GM23338 (cell line): ENCODE measurements around the gene ROR1. TPM values are rescaled to one million over a fixed set of nuclear protein-coding genes. Genes with fewer than 3 reads are reported as not detected.

Experiments used
- ATAC-seq: fragments of 200-7000 bp; cut with Tn5 transposase; 3 replicates; pipeline ENCODE4 v1.9.1; 2020
- DNase-seq: peaks from one replicate; pipeline ENCODE4 v3.0.0-alpha.2; 2015; ENCODE audit warnings: low spot score
- H2AFZ ChIP-seq: fragments of 200-600 bp; sonication (generic); 2 replicates; pipeline ENCODE4 v1.8.0; 2016; ENCODE audit warnings: antibody characterized with exemption, mild to moderate bottlenecking, moderate library complexity
- H3F3A ChIP-seq: fragments of 200-600 bp; sonication (generic); replicated peaks from 2 replicates; pipeline ENCODE4 v1.8.0; 2017; ENCODE audit warnings: antibody characterized with exemption, mixed run types, low read depth
- H3K27ac ChIP-seq: fragments of 200-600 bp; sonication (generic); 2 replicates; pipeline ENCODE4 v1.6.1; 2016; ENCODE audit warnings: low read depth
- H3K27me3 ChIP-seq: fragments of 200-600 bp; sonication (generic); 2 replicates; pipeline ENCODE4 v1.8.0; 2016; ENCODE audit warnings: mild to moderate bottlenecking, mixed run types, moderate library complexity; ENCODE audit not compliant: insufficient read depth
- H3K36me3 ChIP-seq: fragments of 200-600 bp; sonication (generic); 2 replicates; pipeline ENCODE4 v1.8.0; 2016; ENCODE audit warnings: mild to moderate bottlenecking; ENCODE audit not compliant: insufficient read depth
- H3K4me1 ChIP-seq: fragments of 200-600 bp; sonication (generic); 2 replicates; pipeline ENCODE4 v1.8.0; 2016; ENCODE audit warnings: mild to moderate bottlenecking, moderate library complexity; ENCODE audit not compliant: insufficient read depth
- H3K4me2 ChIP-seq: fragments of 200-600 bp; sonication (generic); 2 replicates; pipeline ENCODE4 v1.7.1; 2017; ENCODE audit warnings: mixed run types
- H3K4me3 ChIP-seq: fragments of 200-600 bp; sonication (generic); 2 replicates; pipeline ENCODE4 v1.6.1; 2016; ENCODE audit warnings: mixed run types
- H3K79me2 ChIP-seq: fragments of 200-600 bp; sonication (generic); replicated peaks from 2 replicates; pipeline ENCODE4 v1.8.0; 2017; ENCODE audit warnings: mild to moderate bottlenecking; ENCODE audit not compliant: insufficient read depth
- H3K9me2 ChIP-seq: fragments of 200-600 bp; sonication (generic); 2 replicates; pipeline ENCODE4 v1.8.0; 2017; ENCODE audit not compliant: insufficient read depth
- H4K20me1 ChIP-seq: fragments of 200-600 bp; sonication (generic); replicated peaks from 2 replicates; pipeline ENCODE4 v1.8.0; 2017; ENCODE audit warnings: mild to moderate bottlenecking; ENCODE audit not compliant: insufficient read depth
- H3K27ac Mint-ChIP-seq: 2 replicates; pipeline ENCODE4 v1.8.0; 2020; ENCODE audit warnings: inconsistent platforms, mild to moderate bottlenecking, moderate library complexity, mixed read lengths
- H3K27me3 Mint-ChIP-seq: 3 replicates; pipeline ENCODE4 v1.8.0; 2022; ENCODE audit warnings: low read depth, mild to moderate bottlenecking, moderate library complexity, mixed read lengths, inconsistent platforms; ENCODE audit not compliant: insufficient read depth, poor library complexity
- H3K36me3 Mint-ChIP-seq: 3 replicates; pipeline ENCODE4 v1.8.0; 2021; ENCODE audit warnings: low read depth, mild to moderate bottlenecking, inconsistent platforms, moderate library complexity, mixed read lengths
- H3K4me1 Mint-ChIP-seq: 3 replicates; pipeline ENCODE4 v1.8.0; 2020; ENCODE audit warnings: mild to moderate bottlenecking, inconsistent platforms, mixed read lengths
- H3K4me3 Mint-ChIP-seq: 3 replicates; pipeline ENCODE4 v1.8.0; 2021; ENCODE audit warnings: moderate library complexity, mild to moderate bottlenecking, inconsistent platforms, mixed read lengths
- H3K9me3 Mint-ChIP-seq: 3 replicates; pipeline ENCODE4 v1.8.0; 2020; ENCODE audit warnings: moderate library complexity, mild to moderate bottlenecking, inconsistent platforms, mixed read lengths
- CREB1 ChIP-seq: fragments of 250-450 bp; sonication (Bioruptor Pico); IDR thresholded peaks from 2 replicates; pipeline ENCODE4 v1.5.0; 2020; ENCODE audit warnings: low read depth, mild to moderate bottlenecking, moderate library complexity
- ETS1 ChIP-seq: IDR thresholded peaks from 2 replicates; pipeline ENCODE4 v1.6.1; 2016; ENCODE audit warnings: antibody characterized with exemption
- EZH2 ChIP-seq: fragments of 200-600 bp; sonication (generic); IDR thresholded peaks from one replicate; pipeline ENCODE4 v1.8.0; 2017; ENCODE audit warnings: antibody characterized with exemption, mild to moderate bottlenecking, low read depth; ENCODE audit not compliant: unreplicated experiment
- EZH2phosphoT487 ChIP-seq: fragments of 200-600 bp; sonication (generic); IDR thresholded peaks from one replicate; pipeline ENCODE4 v1.8.1; 2018; ENCODE audit warnings: antibody characterized with exemption; ENCODE audit not compliant: unreplicated experiment
- NANOG ChIP-seq: IDR thresholded peaks from 2 replicates; pipeline ENCODE4 v1.6.1; 2016; ENCODE audit warnings: antibody characterized with exemption, borderline replicate concordance
- POLR2AphosphoS5 ChIP-seq: IDR thresholded peaks from 2 replicates; pipeline ENCODE4 v1.6.1; 2016; ENCODE audit warnings: antibody characterized with exemption, low read depth
- STAT1 ChIP-seq: IDR thresholded peaks from one replicate; pipeline ENCODE4 v1.6.1; 2016; ENCODE audit warnings: antibody characterized with exemption; ENCODE audit not compliant: unreplicated experiment
- ZNF114 ChIP-seq: fragments of 250-450 bp; sonication (Bioruptor Pico); IDR thresholded peaks from 2 replicates; pipeline ENCODE4 v1.5.0; 2020; ENCODE audit warnings: mild to moderate bottlenecking, moderate library complexity
- ZNF331 ChIP-seq: fragments of 250-450 bp; sonication (Bioruptor Pico); IDR thresholded peaks from 2 replicates; pipeline ENCODE4 v1.5.0; 2020; ENCODE audit warnings: low read depth, mild to moderate bottlenecking, moderate library complexity
- polyA plus RNA-seq: library from polyadenylated mRNA; unstranded; fragments of >200 nt; fragmentation: Nextera tagmentation; extraction: Ambion mirVana; gene quantifications from 2 replicates; pipeline ENCODE4 v1.2.1, GENCODE V29; 2016
- total RNA-seq: library from RNA; depleted of rRNA; stranded (reverse); fragments of >200 nt; shearing (Covaris generic); gene quantifications from 2 replicates; pipeline ENCODE4 v1.2.3, GENCODE V29; 2014
- TF ChIP-seq, protein P1 (sequence below): fragments of 250-450 bp; sonication (Bioruptor Pico); IDR thresholded peaks from 2 replicates; pipeline ENCODE4 v1.5.0; 2020; ENCODE audit warnings: mild to moderate bottlenecking, moderate library complexity
- TF ChIP-seq, protein P2 (sequence below), 2 experiments: fragments of 200-600 bp in 1 of 2; sonication (generic) in 1 of 2; conservative IDR thresholded peaks; 2 replicates each; pipeline versions ENCODE4 v1.5.1 to v1.6.1; 2016 to 2017; ENCODE audit warnings: antibody characterized with exemption in 2 of 2, low read depth in 2 of 2, mild to moderate bottlenecking in 2 of 2, moderate library complexity in 1 of 2

ROR1 gene
- total and polyA plus RNA-seq, 2 experiments from 2014 or later = 59.7 to 96.0 TPM

DNA sequence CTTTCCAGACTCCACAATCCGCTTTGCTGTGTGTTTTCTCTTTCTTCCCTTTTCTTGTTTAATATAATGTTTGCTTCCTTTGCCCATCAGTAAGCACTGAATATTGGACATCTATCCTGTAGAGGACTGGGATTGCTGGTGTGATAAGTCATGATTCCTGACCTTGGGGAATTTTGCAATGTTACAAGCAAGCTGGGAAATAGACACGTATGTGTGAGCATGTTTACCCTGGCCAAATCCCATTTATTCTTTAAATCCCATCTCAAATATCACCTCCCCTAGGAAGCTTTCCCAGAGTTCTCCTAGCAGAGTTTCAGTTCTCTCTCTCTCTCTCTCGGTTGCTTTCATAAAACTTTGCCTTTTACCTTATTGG, 155.3 kb downstream of the ROR1 start:
- H3K4me1 ChIP-seq = peaks cover 28% of the 10 kb centered on the region
- Mint-ChIP-seq H3K9me3 (peaks cover 4% of the 10 kb centered on the region; the same call in 2 of the 3 replicates), H3K36me3 (peaks cover 4% of the 10 kb centered on the region; the same call in 2 of the 3 replicates), H3K4me1 (peaks cover 36% of the 10 kb centered on the region), H3K4me3 (no peak overlapping the region), H3K27me3 (peaks cover 6% of the 10 kb centered on the region), H3K27ac (no peak overlapping the region)
- DNase-seq (no peak), ATAC-seq (no peak)
- H2AFZ ChIP-seq = no peak overlapping the region
- no peak for TF ChIP-seq ZNF114
- no peak for TF ChIP-seq EZH2
- no peak for TF ChIP-seq ZNF331
- TF ChIP-seq POLR2AphosphoS5 = no peak
- TF ChIP-seq, protein P1, sequence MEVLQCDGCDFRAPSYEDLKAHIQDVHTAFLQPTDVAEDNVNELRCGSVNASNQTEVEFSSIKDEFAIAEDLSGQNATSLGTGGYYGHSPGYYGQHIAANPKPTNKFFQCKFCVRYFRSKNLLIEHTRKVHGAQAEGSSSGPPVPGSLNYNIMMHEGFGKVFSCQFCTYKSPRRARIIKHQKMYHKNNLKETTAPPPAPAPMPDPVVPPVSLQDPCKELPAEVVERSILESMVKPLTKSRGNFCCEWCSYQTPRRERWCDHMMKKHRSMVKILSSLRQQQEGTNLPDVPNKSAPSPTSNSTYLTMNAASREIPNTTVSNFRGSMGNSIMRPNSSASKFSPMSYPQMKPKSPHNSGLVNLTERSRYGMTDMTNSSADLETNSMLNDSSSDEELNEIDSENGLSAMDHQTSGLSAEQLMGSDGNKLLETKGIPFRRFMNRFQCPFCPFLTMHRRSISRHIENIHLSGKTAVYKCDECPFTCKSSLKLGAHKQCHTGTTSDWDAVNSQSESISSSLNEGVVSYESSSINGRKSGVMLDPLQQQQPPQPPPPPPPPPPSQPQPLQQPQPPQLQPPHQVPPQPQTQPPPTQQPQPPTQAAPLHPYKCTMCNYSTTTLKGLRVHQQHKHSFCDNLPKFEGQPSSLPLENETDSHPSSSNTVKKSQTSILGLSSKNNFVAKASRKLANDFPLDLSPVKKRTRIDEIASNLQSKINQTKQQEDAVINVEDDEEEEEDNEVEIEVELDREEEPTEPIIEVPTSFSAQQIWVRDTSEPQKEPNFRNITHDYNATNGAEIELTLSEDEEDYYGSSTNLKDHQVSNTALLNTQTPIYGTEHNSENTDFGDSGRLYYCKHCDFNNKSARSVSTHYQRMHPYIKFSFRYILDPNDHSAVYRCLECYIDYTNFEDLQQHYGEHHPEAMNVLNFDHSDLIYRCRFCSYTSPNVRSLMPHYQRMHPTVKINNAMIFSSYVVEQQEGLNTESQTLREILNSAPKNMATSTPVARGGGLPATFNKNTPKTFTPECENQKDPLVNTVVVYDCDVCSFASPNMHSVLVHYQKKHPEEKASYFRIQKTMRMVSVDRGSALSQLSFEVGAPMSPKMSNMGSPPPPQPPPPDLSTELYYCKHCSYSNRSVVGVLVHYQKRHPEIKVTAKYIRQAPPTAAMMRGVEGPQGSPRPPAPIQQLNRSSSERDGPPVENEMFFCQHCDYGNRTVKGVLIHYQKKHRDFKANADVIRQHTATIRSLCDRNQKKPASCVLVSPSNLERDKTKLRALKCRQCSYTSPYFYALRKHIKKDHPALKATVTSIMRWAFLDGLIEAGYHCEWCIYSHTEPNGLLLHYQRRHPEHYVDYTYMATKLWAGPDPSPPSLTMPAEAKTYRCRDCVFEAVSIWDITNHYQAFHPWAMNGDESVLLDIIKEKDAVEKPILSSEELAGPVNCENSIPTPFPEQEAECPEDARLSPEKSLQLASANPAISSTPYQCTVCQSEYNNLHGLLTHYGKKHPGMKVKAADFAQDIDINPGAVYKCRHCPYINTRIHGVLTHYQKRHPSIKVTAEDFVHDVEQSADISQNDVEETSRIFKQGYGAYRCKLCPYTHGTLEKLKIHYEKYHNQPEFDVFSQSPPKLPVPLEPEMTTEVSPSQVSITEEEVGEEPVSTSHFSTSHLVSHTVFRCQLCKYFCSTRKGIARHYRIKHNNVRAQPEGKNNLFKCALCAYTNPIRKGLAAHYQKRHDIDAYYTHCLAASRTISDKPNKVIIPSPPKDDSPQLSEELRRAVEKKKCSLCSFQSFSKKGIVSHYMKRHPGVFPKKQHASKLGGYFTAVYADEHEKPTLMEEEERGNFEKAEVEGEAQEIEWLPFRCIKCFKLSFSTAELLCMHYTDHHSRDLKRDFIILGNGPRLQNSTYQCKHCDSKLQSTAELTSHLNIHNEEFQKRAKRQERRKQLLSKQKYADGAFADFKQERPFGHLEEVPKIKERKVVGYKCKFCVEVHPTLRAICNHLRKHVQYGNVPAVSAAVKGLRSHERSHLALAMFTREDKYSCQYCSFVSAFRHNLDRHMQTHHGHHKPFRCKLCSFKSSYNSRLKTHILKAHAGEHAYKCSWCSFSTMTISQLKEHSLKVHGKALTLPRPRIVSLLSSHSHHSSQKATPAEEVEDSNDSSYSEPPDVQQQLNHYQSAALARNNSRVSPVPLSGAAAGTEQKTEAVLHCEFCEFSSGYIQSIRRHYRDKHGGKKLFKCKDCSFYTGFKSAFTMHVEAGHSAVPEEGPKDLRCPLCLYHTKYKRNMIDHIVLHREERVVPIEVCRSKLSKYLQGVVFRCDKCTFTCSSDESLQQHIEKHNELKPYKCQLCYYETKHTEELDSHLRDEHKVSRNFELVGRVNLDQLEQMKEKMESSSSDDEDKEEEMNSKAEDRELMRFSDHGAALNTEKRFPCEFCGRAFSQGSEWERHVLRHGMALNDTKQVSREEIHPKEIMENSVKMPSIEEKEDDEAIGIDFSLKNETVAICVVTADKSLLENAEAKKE (CRISPR knock-in tag) = no peak
- TF ChIP-seq, protein P2, sequence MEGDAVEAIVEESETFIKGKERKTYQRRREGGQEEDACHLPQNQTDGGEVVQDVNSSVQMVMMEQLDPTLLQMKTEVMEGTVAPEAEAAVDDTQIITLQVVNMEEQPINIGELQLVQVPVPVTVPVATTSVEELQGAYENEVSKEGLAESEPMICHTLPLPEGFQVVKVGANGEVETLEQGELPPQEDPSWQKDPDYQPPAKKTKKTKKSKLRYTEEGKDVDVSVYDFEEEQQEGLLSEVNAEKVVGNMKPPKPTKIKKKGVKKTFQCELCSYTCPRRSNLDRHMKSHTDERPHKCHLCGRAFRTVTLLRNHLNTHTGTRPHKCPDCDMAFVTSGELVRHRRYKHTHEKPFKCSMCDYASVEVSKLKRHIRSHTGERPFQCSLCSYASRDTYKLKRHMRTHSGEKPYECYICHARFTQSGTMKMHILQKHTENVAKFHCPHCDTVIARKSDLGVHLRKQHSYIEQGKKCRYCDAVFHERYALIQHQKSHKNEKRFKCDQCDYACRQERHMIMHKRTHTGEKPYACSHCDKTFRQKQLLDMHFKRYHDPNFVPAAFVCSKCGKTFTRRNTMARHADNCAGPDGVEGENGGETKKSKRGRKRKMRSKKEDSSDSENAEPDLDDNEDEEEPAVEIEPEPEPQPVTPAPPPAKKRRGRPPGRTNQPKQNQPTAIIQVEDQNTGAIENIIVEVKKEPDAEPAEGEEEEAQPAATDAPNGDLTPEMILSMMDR (conservative IDR thresholded peaks at IDR 0.05; ENCODE audit: low read depth in 2 of 2) = no peak
- TF ChIP-seq EZH2phosphoT487 = no peak
- no peak for TF ChIP-seq CREB1 (CRISPR knock-in tag)
- TF ChIP-seq ETS1 = no peak
- no peak for TF ChIP-seq STAT1
- TF ChIP-seq NANOG = no peak
- peaks cover 88% of the 10 kb centered on the region for H3K79me2 ChIP-seq
- H3K4me3 ChIP-seq = no peak overlapping the region
- H3K4me2 ChIP-seq = no peak overlapping the region
- peaks cover 47% of the 10 kb centered on the region for H4K20me1 ChIP-seq
- H3K36me3 ChIP-seq = no peaks in the 10 kb centered on the region
- H3K27ac ChIP-seq = no peak overlapping the region
- no peaks in the 10 kb centered on the region for H3K9me2 ChIP-seq
- H3K27me3 ChIP-seq = no peaks in the 10 kb centered on the region
- H3F3A ChIP-seq = no peaks in the 10 kb centered on the region
